H9 (cell line): ENCODE measurements around the gene PTCD2. TPM values are rescaled to one million over a fixed set of nuclear protein-coding genes. Genes with fewer than 3 reads are reported as not detected.

Experiments used
- DNase-seq: peaks from one replicate; pipeline ENCODE4 v3.0.0-alpha.2; 2017
- H2AFZ ChIP-seq: one replicate; pipeline ENCODE4 v1.6.1; 2013; ENCODE audit warnings: mild to moderate bottlenecking, low read length, control low read depth, moderate library complexity
- H2AK5ac ChIP-seq: 2 replicates; pipeline ENCODE4 v1.6.1; 2013; ENCODE audit warnings: low read length, control low read depth, mixed read lengths; ENCODE audit not compliant: insufficient read length
- H2BK120ac ChIP-seq: one replicate; pipeline ENCODE4 v1.6.1; 2013; ENCODE audit warnings: low read depth, mild to moderate bottlenecking, low read length, control low read depth, inconsistent platforms; ENCODE audit not compliant: poor library complexity, severe bottlenecking
- H2BK12ac ChIP-seq: 2 replicates; pipeline ENCODE4 v1.6.1; 2013; ENCODE audit warnings: low read length, control low read depth, mixed read lengths, low read depth; ENCODE audit not compliant: insufficient read length
- H2BK15ac ChIP-seq: 2 replicates; pipeline ENCODE4 v1.6.1; 2013; ENCODE audit warnings: low read depth, low read length, control low read depth
- H2BK20ac ChIP-seq: one replicate; pipeline ENCODE4 v1.6.1; 2013; ENCODE audit warnings: low read depth, mild to moderate bottlenecking, low read length, control low read depth, inconsistent platforms; ENCODE audit not compliant: poor library complexity, severe bottlenecking
- H2BK5ac ChIP-seq: 2 replicates; pipeline ENCODE4 v1.6.1; 2013; ENCODE audit warnings: low read length, control low read depth, mixed read lengths; ENCODE audit not compliant: insufficient read length
- H3K14ac ChIP-seq: 2 replicates; pipeline ENCODE4 v1.6.1; 2013; ENCODE audit warnings: low read length, control low read depth; ENCODE audit not compliant: insufficient read depth
- H3K18ac ChIP-seq: 2 replicates; pipeline ENCODE4 v1.6.1; 2013; ENCODE audit warnings: low read depth, mild to moderate bottlenecking, mixed read lengths, low read length, control low read depth; ENCODE audit not compliant: insufficient read length
- H3K23ac ChIP-seq: 2 replicates; pipeline ENCODE4 v1.6.1; 2013; ENCODE audit warnings: low read length, control low read depth, mixed read lengths, low read depth; ENCODE audit not compliant: insufficient read length
- H3K23me2 ChIP-seq: 2 replicates; pipeline ENCODE4 v1.6.1; 2013; ENCODE audit warnings: low read depth, mild to moderate bottlenecking, mixed read lengths, low read length, control low read depth; ENCODE audit not compliant: insufficient read length, poor library complexity, severe bottlenecking
- H3K27ac ChIP-seq: 2 replicates; pipeline ENCODE4 v1.5.1; 2013; ENCODE audit warnings: low read length, control low read depth, mixed read lengths, low read depth; ENCODE audit not compliant: insufficient read length
- H3K27me3 ChIP-seq: 2 replicates; pipeline ENCODE4 v1.6.1; 2013; ENCODE audit warnings: low read length, control low read depth, inconsistent platforms; ENCODE audit not compliant: insufficient read depth
- H3K4ac ChIP-seq: 2 replicates; pipeline ENCODE4 v1.6.1; 2013; ENCODE audit warnings: low read depth, mild to moderate bottlenecking, control low read depth, inconsistent platforms, low read length, moderate library complexity
- H3K4me1 ChIP-seq: 2 replicates; pipeline ENCODE4 v1.6.1; 2013; ENCODE audit warnings: low read length, control low read depth, inconsistent platforms; ENCODE audit not compliant: insufficient read depth
- H3K4me2 ChIP-seq: 2 replicates; pipeline ENCODE4 v1.6.1; 2013; ENCODE audit warnings: low read length, control low read depth, mixed read lengths; ENCODE audit not compliant: insufficient read length, insufficient read depth
- H3K56ac ChIP-seq: 2 replicates; pipeline ENCODE4 v1.6.1; 2013; ENCODE audit warnings: low read depth, mild to moderate bottlenecking, mixed read lengths, low read length, control low read depth; ENCODE audit not compliant: insufficient read length
- H3K79me1 ChIP-seq: 2 replicates; pipeline ENCODE4 v1.6.1; 2013; ENCODE audit warnings: low read depth, mild to moderate bottlenecking, moderate library complexity, low read length, control low read depth, inconsistent platforms; ENCODE audit not compliant: insufficient read depth, poor library complexity, severe bottlenecking
- H3K79me2 ChIP-seq: 2 replicates; pipeline ENCODE4 v1.6.1; 2013; ENCODE audit warnings: low read length, control low read depth, inconsistent platforms; ENCODE audit not compliant: insufficient read depth
- H3K9ac ChIP-seq: 2 replicates; pipeline ENCODE4 v1.6.1; 2013; ENCODE audit warnings: low read length, control low read depth, mixed read lengths; ENCODE audit not compliant: insufficient read length; ENCODE audit errors: extremely low read depth
- H3K9me3 ChIP-seq: one replicate; pipeline ENCODE4 v1.6.1; 2013; ENCODE audit warnings: low read depth, low read length, inconsistent platforms; ENCODE audit not compliant: control insufficient read depth
- H3T11ph ChIP-seq: one replicate; pipeline ENCODE4 v1.6.1; 2013; ENCODE audit warnings: mild to moderate bottlenecking, low read length, control low read depth, inconsistent platforms
- H4K20me1 ChIP-seq: one replicate; pipeline ENCODE4 v1.6.1; 2013; ENCODE audit not compliant: control insufficient read depth, insufficient read length, insufficient read depth
- H4K5ac ChIP-seq: 2 replicates; pipeline ENCODE4 v1.6.1; 2013; ENCODE audit warnings: low read depth, mild to moderate bottlenecking, mixed read lengths, low read length, control low read depth; ENCODE audit not compliant: insufficient read length
- H4K8ac ChIP-seq: replicated peaks from 2 replicates; pipeline ENCODE4 v1.6.1; 2013; ENCODE audit warnings: low read length, control low read depth, mixed read lengths, low read depth; ENCODE audit not compliant: insufficient read length
- H4K91ac ChIP-seq: 2 replicates; pipeline ENCODE4 v1.6.1; 2013; ENCODE audit warnings: low read depth, mild to moderate bottlenecking, moderate library complexity, mixed read lengths, low read length, control low read depth; ENCODE audit not compliant: insufficient read length
- H3K27ac Mint-ChIP-seq, 3 experiments: 2 replicates in 2 of 3; 3 replicates in 1 of 3; pipeline ENCODE4 v1.8.0; 2020 to 2021; ENCODE audit warnings: mixed read lengths in 3 of 3, mild to moderate bottlenecking in 1 of 3, moderate library complexity in 1 of 3
- H3K27me3 Mint-ChIP-seq: 2 replicates; pipeline ENCODE4 v1.8.0; 2021; ENCODE audit warnings: low read depth, mild to moderate bottlenecking, moderate library complexity, mixed read lengths
- H3K36me3 Mint-ChIP-seq, 3 experiments: 2 replicates in 2 of 3; 3 replicates in 1 of 3; pipeline ENCODE4 v1.8.0; 2020 to 2021; ENCODE audit warnings: low read depth in 3 of 3, mixed read lengths in 3 of 3; ENCODE audit not compliant: insufficient read depth in 1 of 3
- H3K4me1 Mint-ChIP-seq, 2 experiments: 2 replicates each; pipeline ENCODE4 v1.8.0; 2020; ENCODE audit warnings: mixed read lengths in 2 of 2
- H3K4me3 Mint-ChIP-seq, 2 experiments: 2 replicates in 1 of 2; 3 replicates in 1 of 2; pipeline ENCODE4 v1.8.0; 2020 to 2021; ENCODE audit warnings: mild to moderate bottlenecking in 2 of 2, mixed read lengths in 2 of 2, moderate library complexity in 1 of 2
- H3K9me3 Mint-ChIP-seq, 2 experiments: 2 replicates in 1 of 2; 3 replicates in 1 of 2; pipeline ENCODE4 v1.8.0; 2020; ENCODE audit warnings: mild to moderate bottlenecking in 2 of 2, mixed read lengths in 2 of 2, moderate library complexity in 1 of 2
- total RNA-seq: library from RNA; stranded (reverse); gene quantifications from 2 replicates; pipeline ENCODE4 v1.2.1, GENCODE V29; 2021
- TF ChIP-seq, protein P1 (sequence below): fragments of 200-600 bp; sonication (generic); conservative IDR thresholded peaks from 3 replicates; pipeline ENCODE4 v1.8.0; 2021; ENCODE audit warnings: antibody characterized with exemption, mild to moderate bottlenecking

Gene PTCD2
- total RNA-seq, 1 experiment from 2014 or later = 12.7 TPM

DNA sequence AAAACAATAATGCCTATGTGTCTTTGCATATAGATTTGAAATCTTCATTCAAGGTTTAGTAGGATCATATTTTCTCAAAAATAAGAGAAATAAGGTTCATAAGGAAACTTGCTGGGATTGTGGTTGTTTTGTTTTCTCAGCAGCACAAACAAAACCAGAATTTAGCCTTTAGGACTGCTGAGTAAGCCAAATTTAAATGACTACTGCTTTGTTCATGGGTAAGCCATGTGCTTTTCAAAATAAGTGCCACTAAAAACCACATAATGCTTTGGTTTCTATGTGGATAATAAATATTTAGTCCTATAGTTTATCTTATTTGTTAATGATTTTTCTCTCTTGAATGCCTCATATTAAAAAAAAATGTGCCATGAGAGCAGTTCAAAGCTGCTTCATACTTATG is 38.8 kb downstream of the PTCD2 start:
- Histone ChIP-seq H3K79me2 (no peaks in the 10 kb centered on the region), H3K14ac (no peak overlapping the region), H3K4ac (no peak overlapping the region), H2AK5ac (no peak overlapping the region), H3K23ac (no peak overlapping the region), H3K27me3 (no peaks in the 10 kb centered on the region), H2BK120ac (no peak overlapping the region), H3K79me1 (no peaks in the 10 kb centered on the region), H3K23me2 (no peaks in the 10 kb centered on the region), H4K20me1 (no peaks in the 10 kb centered on the region), H3K9me3 (no peaks in the 10 kb centered on the region), H4K8ac (no peak overlapping the region), H2BK12ac (no peak overlapping the region), H4K91ac (no peak overlapping the region), H2BK20ac (no peak overlapping the region), H4K5ac (no peak overlapping the region), H3K4me1 (peaks cover 4% of the 10 kb centered on the region; the same call in 1 of the 2 replicates), H3K9ac (no peak overlapping the region), H3K18ac (no peak overlapping the region), H3K27ac (no peak overlapping the region), H2BK5ac (no peak overlapping the region), H2BK15ac (no peak overlapping the region), H2AFZ (no peak overlapping the region), H3T11ph (no peak overlapping the region), H3K56ac (no peak overlapping the region), H3K4me2 (no peak overlapping the region)
- H3K4me1 Mint-ChIP-seq = peaks cover 13 to 15% of the 10 kb centered on the region in 2 experiments
- peaks cover 18 to 36% (median 31%) of the 10 kb centered on the region in 3 experiments for H3K36me3 Mint-ChIP-seq
- H3K4me3 Mint-ChIP-seq = no peak overlapping the region
- H3K27me3 Mint-ChIP-seq = no peaks in the 10 kb centered on the region
- TF ChIP-seq, protein P1, sequence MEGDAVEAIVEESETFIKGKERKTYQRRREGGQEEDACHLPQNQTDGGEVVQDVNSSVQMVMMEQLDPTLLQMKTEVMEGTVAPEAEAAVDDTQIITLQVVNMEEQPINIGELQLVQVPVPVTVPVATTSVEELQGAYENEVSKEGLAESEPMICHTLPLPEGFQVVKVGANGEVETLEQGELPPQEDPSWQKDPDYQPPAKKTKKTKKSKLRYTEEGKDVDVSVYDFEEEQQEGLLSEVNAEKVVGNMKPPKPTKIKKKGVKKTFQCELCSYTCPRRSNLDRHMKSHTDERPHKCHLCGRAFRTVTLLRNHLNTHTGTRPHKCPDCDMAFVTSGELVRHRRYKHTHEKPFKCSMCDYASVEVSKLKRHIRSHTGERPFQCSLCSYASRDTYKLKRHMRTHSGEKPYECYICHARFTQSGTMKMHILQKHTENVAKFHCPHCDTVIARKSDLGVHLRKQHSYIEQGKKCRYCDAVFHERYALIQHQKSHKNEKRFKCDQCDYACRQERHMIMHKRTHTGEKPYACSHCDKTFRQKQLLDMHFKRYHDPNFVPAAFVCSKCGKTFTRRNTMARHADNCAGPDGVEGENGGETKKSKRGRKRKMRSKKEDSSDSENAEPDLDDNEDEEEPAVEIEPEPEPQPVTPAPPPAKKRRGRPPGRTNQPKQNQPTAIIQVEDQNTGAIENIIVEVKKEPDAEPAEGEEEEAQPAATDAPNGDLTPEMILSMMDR = no peak
- peaks cover 0 to 2% of the 10 kb centered on the region in 2 experiments; a peak in 1 of 5 replicates for H3K9me3 Mint-ChIP-seq
- DNase-seq = no peak
- H3K27ac Mint-ChIP-seq = no peak overlapping the region
